ENCODE data around the gene NRIP3. TPM values are rescaled to one million over a fixed set of nuclear protein-coding genes. Genes with fewer than 3 reads are reported as not detected.

NRIP3 gene
- total RNA-seq, 1 donor from 2014 or later, result 42.7 TPM

DNA sequence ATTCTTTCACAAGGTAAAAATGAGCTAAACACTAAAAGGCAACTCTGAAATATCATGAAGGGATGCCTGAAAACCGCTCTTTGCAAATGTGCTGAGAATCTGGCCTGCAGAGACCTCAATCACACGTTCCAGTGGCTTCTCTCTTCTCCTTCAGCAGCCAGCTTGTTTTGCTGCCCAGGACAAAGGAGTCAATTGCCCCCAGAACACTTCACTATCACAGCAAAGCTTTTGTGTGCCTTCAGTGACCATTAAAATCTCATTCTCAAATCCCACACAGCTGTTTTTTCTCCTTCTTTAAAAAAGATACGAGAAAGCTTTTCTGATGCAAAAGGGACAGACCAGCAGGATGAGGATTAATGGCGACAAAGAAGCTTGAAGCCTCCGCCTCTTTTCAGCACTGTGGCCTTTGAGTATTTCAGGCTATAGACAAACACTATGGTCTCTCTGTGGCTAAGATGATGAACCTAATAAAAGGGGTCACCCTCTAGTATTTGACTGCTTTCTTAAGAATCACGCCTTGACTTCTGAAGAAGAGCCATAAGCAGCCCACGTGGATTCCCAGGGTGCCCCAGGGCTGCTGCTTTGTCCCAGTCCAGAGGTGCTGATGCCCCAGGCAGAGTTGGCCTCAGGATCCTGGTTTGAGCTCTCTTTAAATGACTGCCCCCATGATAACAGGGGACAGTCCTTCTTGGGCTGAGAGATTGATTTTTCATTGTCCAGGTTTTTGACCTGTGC lies 33.4 kb upstream of the NRIP3 start:
- peaks cover 56% of the 10 kb centered on the region for H3F3A ChIP-seq (ENCODE audit: low read depth)
- no peak overlapping the region for H2AFZ ChIP-seq (replicated peaks)
- H3K4me1 ChIP-seq, result peaks cover 46% of the 10 kb centered on the region
- H3K27me3 Mint-ChIP-seq (ENCODE audit: insufficient read depth, low read depth), result peaks cover 9% of the 10 kb centered on the region
- peaks cover 7% of the 10 kb centered on the region for H3K9me3 Mint-ChIP-seq
- H3K27ac Mint-ChIP-seq, result peak overlapping the region; percentile 76
- H3K79me2 ChIP-seq (ENCODE audit: low read depth), result no peaks in the 10 kb centered on the region
- no peaks in the 10 kb centered on the region for H3K27me3 ChIP-seq
- peaks cover 35% of the 10 kb centered on the region for H3K4me1 Mint-ChIP-seq
- H3K36me3 Mint-ChIP-seq, result peaks cover 11% of the 10 kb centered on the region
- H3K9ac ChIP-seq, result no peak overlapping the region
- no peaks in the 10 kb centered on the region for H3K36me3 ChIP-seq
- H3K4me3 Mint-ChIP-seq, result peak overlapping the region; percentile 57
- no peaks in the 10 kb centered on the region for H3K9me3 ChIP-seq (ENCODE audit: low read depth)
- DNase-seq (ENCODE audit: low spot score), result peak; percentile 92
- no peak overlapping the region for H3K4me3 ChIP-seq
- no peaks in the 10 kb centered on the region for H4K20me1 ChIP-seq (ENCODE audit: low read depth)
- TF ChIP-seq EZH2 (IDR thresholded peaks at IDR 0.05) (no peak), EZH2phosphoT487 (IDR thresholded peaks at IDR 0.05) (peak; percentile 64)
- peak overlapping the region; percentile 51 for H3K4me2 ChIP-seq
- H3K27ac ChIP-seq, result peak overlapping the region; percentile 98

DNA sequence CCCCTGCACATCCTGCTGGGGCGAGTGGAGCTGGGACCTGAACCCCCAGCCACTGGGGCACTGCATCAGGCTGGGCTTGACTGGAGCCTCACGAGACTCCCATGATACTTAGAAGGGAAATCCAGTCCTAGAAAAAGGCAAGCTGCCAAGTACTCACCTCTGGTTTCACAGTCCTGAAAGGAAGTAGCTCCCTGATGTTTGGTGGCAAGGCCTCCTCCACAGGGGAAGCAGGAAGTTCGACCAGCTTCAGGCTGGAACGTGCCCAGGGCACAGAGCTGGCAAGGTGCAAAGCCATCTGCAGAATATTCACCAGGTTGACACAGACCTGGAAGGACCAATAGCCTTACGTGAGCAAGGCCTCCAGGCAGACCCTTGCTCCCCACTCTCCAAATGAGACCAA lies 26.8 kb upstream of the NRIP3 start:
- H3K79me2 ChIP-seq (ENCODE audit: low read depth), result no peaks in the 10 kb centered on the region
- H3F3A ChIP-seq (ENCODE audit: low read depth), result peaks cover 17% of the 10 kb centered on the region
- H2AFZ ChIP-seq (replicated peaks), result no peak overlapping the region
- no peaks in the 10 kb centered on the region for H3K9me3 ChIP-seq (ENCODE audit: low read depth)
- H3K27me3 ChIP-seq, result no peaks in the 10 kb centered on the region
- no peaks in the 10 kb centered on the region for H4K20me1 ChIP-seq (ENCODE audit: low read depth)
- no peaks in the 10 kb centered on the region for H3K36me3 ChIP-seq
- H3K9me3 Mint-ChIP-seq, result no peaks in the 10 kb centered on the region
- H3K4me1 Mint-ChIP-seq, result peaks cover 21% of the 10 kb centered on the region
- TF ChIP-seq EZH2phosphoT487 (IDR thresholded peaks at IDR 0.05) (no peak), EZH2 (IDR thresholded peaks at IDR 0.05) (no peak)
- TF ChIP-seq, protein P1, sequence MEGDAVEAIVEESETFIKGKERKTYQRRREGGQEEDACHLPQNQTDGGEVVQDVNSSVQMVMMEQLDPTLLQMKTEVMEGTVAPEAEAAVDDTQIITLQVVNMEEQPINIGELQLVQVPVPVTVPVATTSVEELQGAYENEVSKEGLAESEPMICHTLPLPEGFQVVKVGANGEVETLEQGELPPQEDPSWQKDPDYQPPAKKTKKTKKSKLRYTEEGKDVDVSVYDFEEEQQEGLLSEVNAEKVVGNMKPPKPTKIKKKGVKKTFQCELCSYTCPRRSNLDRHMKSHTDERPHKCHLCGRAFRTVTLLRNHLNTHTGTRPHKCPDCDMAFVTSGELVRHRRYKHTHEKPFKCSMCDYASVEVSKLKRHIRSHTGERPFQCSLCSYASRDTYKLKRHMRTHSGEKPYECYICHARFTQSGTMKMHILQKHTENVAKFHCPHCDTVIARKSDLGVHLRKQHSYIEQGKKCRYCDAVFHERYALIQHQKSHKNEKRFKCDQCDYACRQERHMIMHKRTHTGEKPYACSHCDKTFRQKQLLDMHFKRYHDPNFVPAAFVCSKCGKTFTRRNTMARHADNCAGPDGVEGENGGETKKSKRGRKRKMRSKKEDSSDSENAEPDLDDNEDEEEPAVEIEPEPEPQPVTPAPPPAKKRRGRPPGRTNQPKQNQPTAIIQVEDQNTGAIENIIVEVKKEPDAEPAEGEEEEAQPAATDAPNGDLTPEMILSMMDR (IDR thresholded peaks at IDR 0.05), result no peak
- H3K4me3 Mint-ChIP-seq, result no peak overlapping the region
- peaks cover 9% of the 10 kb centered on the region for H3K27me3 Mint-ChIP-seq (ENCODE audit: insufficient read depth, low read depth)
- no peak overlapping the region for H3K27ac Mint-ChIP-seq
- H3K36me3 Mint-ChIP-seq, result peaks cover 6% of the 10 kb centered on the region
- no peak overlapping the region for H3K4me2 ChIP-seq
- H3K27ac ChIP-seq, result no peak overlapping the region
- H3K4me3 ChIP-seq, result no peak overlapping the region
- H3K9ac ChIP-seq, result no peak overlapping the region
- peaks cover 11% of the 10 kb centered on the region for H3K4me1 ChIP-seq
- DNase-seq (ENCODE audit: low spot score), result no peak

DNA sequence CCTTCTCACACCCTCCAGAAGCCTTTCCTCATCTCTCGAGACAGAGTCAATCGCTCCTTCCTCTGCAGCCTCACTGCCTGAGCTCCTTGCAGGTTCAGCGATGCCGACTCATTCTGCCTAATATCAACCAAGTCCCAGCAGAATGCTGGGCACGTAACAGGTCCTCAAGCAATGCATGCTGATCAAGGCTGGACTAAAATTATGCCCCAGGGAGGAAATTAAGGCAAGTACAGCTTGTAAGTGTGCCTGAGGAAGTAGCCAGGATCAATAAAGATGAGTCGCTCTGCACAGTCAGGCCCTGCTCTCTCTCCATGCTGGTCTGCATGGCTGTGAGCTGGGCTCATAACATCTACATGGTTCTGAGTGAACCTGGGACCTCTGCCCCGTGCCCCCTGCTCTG lies 25.6 kb upstream of the NRIP3 start:
- Histone ChIP-seq H3K9me3 (ENCODE audit: low read depth) (no peaks in the 10 kb centered on the region), H3K27ac (no peak overlapping the region), H3K4me2 (no peak overlapping the region), H3F3A (ENCODE audit: low read depth) (peaks cover 5% of the 10 kb centered on the region), H4K20me1 (ENCODE audit: low read depth) (no peaks in the 10 kb centered on the region), H3K4me3 (no peak overlapping the region), H3K4me1 (peaks cover 5% of the 10 kb centered on the region), H3K36me3 (no peaks in the 10 kb centered on the region), H3K27me3 (no peaks in the 10 kb centered on the region), H2AFZ (replicated peaks) (no peak overlapping the region), H3K79me2 (ENCODE audit: low read depth) (no peaks in the 10 kb centered on the region), H3K9ac (no peak overlapping the region)
- H3K27ac Mint-ChIP-seq, result peak overlapping the region; percentile 47
- no peak overlapping the region for H3K4me3 Mint-ChIP-seq
- DNase-seq (ENCODE audit: low spot score), result no peak
- H3K36me3 Mint-ChIP-seq, result peaks cover 6% of the 10 kb centered on the region
- no peaks in the 10 kb centered on the region for H3K9me3 Mint-ChIP-seq
- TF ChIP-seq, protein P1 (IDR thresholded peaks at IDR 0.05), result no peak
- no peak for TF ChIP-seq EZH2 (IDR thresholded peaks at IDR 0.05)
- TF ChIP-seq EZH2phosphoT487 (IDR thresholded peaks at IDR 0.05), result no peak
- H3K27me3 Mint-ChIP-seq (ENCODE audit: insufficient read depth, low read depth), result peaks cover 9% of the 10 kb centered on the region
- H3K4me1 Mint-ChIP-seq, result peaks cover 17% of the 10 kb centered on the region

DNA sequence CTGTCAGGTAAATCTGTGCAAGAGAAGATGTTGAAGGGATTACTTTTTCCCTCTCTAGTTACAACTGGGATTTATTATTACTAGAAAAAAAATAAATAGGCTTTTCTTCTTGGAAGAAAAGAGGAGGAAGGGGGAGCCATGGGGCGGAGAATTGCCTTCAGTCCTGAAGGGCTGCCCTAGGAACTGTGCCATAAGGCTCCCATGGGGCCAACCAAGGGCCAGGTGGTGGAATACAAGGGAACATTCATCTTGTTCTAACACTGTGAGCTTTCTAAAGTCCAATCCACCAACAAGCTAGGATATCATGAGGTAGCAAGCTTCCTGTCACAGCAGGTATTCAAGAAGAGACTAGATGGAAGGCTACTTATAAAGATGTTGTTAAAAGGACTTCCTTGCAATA lies 24.8 kb upstream of the NRIP3 start:
- Histone ChIP-seq H3K36me3 (no peaks in the 10 kb centered on the region), H3K79me2 (ENCODE audit: low read depth) (no peaks in the 10 kb centered on the region), H4K20me1 (ENCODE audit: low read depth) (no peaks in the 10 kb centered on the region), H3K9ac (no peak overlapping the region), H3K4me1 (peaks cover 5% of the 10 kb centered on the region), H2AFZ (replicated peaks) (no peak overlapping the region), H3K4me3 (no peak overlapping the region), H3K27ac (no peak overlapping the region), H3K9me3 (ENCODE audit: low read depth) (no peaks in the 10 kb centered on the region), H3K4me2 (no peak overlapping the region), H3F3A (ENCODE audit: low read depth) (no peaks in the 10 kb centered on the region), H3K27me3 (no peaks in the 10 kb centered on the region)
- Mint-ChIP-seq H3K27me3 (ENCODE audit: insufficient read depth, low read depth) (peaks cover 9% of the 10 kb centered on the region), H3K36me3 (peaks cover 2% of the 10 kb centered on the region), H3K4me3 (no peak overlapping the region), H3K9me3 (no peaks in the 10 kb centered on the region), H3K27ac (no peak overlapping the region), H3K4me1 (peaks cover 17% of the 10 kb centered on the region)
- DNase-seq (ENCODE audit: low spot score), result no peak
- TF ChIP-seq, protein P1 (IDR thresholded peaks at IDR 0.05), result no peak
- TF ChIP-seq EZH2phosphoT487 (IDR thresholded peaks at IDR 0.05), result no peak
- no peak for TF ChIP-seq EZH2 (IDR thresholded peaks at IDR 0.05)

Measured in neural progenitor cell (in vitro differentiated cells).